H9 (cell line): ENCODE data around the gene CABCOCO1. TPM values are rescaled to one million over a fixed set of nuclear protein-coding genes. Genes with fewer than 3 reads are reported as not detected.

Experiments used
- DNase-seq: peaks from one replicate; pipeline ENCODE4 v3.0.0-alpha.2; 2017
- H2AFZ ChIP-seq: one replicate; pipeline ENCODE4 v1.6.1; 2013; ENCODE audit warnings: mild to moderate bottlenecking, low read length, control low read depth, moderate library complexity
- H2AK5ac ChIP-seq: 2 replicates; pipeline ENCODE4 v1.6.1; 2013; ENCODE audit warnings: low read length, control low read depth, mixed read lengths; ENCODE audit not compliant: insufficient read length
- H2BK120ac ChIP-seq: one replicate; pipeline ENCODE4 v1.6.1; 2013; ENCODE audit warnings: low read depth, mild to moderate bottlenecking, low read length, control low read depth, inconsistent platforms; ENCODE audit not compliant: poor library complexity, severe bottlenecking
- H2BK12ac ChIP-seq: 2 replicates; pipeline ENCODE4 v1.6.1; 2013; ENCODE audit warnings: low read length, control low read depth, mixed read lengths, low read depth; ENCODE audit not compliant: insufficient read length
- H2BK15ac ChIP-seq: 2 replicates; pipeline ENCODE4 v1.6.1; 2013; ENCODE audit warnings: low read depth, low read length, control low read depth
- H2BK20ac ChIP-seq: one replicate; pipeline ENCODE4 v1.6.1; 2013; ENCODE audit warnings: low read depth, mild to moderate bottlenecking, low read length, control low read depth, inconsistent platforms; ENCODE audit not compliant: poor library complexity, severe bottlenecking
- H2BK5ac ChIP-seq: 2 replicates; pipeline ENCODE4 v1.6.1; 2013; ENCODE audit warnings: low read length, control low read depth, mixed read lengths; ENCODE audit not compliant: insufficient read length
- H3K14ac ChIP-seq: 2 replicates; pipeline ENCODE4 v1.6.1; 2013; ENCODE audit warnings: low read length, control low read depth; ENCODE audit not compliant: insufficient read depth
- H3K18ac ChIP-seq: 2 replicates; pipeline ENCODE4 v1.6.1; 2013; ENCODE audit warnings: low read depth, mild to moderate bottlenecking, mixed read lengths, low read length, control low read depth; ENCODE audit not compliant: insufficient read length
- H3K23ac ChIP-seq: 2 replicates; pipeline ENCODE4 v1.6.1; 2013; ENCODE audit warnings: low read length, control low read depth, mixed read lengths, low read depth; ENCODE audit not compliant: insufficient read length
- H3K23me2 ChIP-seq: 2 replicates; pipeline ENCODE4 v1.6.1; 2013; ENCODE audit warnings: low read depth, mild to moderate bottlenecking, mixed read lengths, low read length, control low read depth; ENCODE audit not compliant: insufficient read length, poor library complexity, severe bottlenecking
- H3K27ac ChIP-seq: 2 replicates; pipeline ENCODE4 v1.5.1; 2013; ENCODE audit warnings: low read length, control low read depth, mixed read lengths, low read depth; ENCODE audit not compliant: insufficient read length
- H3K27me3 ChIP-seq: 2 replicates; pipeline ENCODE4 v1.6.1; 2013; ENCODE audit warnings: low read length, control low read depth, inconsistent platforms; ENCODE audit not compliant: insufficient read depth
- H3K4ac ChIP-seq: 2 replicates; pipeline ENCODE4 v1.6.1; 2013; ENCODE audit warnings: low read depth, mild to moderate bottlenecking, control low read depth, inconsistent platforms, low read length, moderate library complexity
- H3K4me1 ChIP-seq: 2 replicates; pipeline ENCODE4 v1.6.1; 2013; ENCODE audit warnings: low read length, control low read depth, inconsistent platforms; ENCODE audit not compliant: insufficient read depth
- H3K4me2 ChIP-seq: 2 replicates; pipeline ENCODE4 v1.6.1; 2013; ENCODE audit warnings: low read length, control low read depth, mixed read lengths; ENCODE audit not compliant: insufficient read length, insufficient read depth
- H3K56ac ChIP-seq: 2 replicates; pipeline ENCODE4 v1.6.1; 2013; ENCODE audit warnings: low read depth, mild to moderate bottlenecking, mixed read lengths, low read length, control low read depth; ENCODE audit not compliant: insufficient read length
- H3K79me1 ChIP-seq: 2 replicates; pipeline ENCODE4 v1.6.1; 2013; ENCODE audit warnings: low read depth, mild to moderate bottlenecking, moderate library complexity, low read length, control low read depth, inconsistent platforms; ENCODE audit not compliant: insufficient read depth, poor library complexity, severe bottlenecking
- H3K79me2 ChIP-seq: 2 replicates; pipeline ENCODE4 v1.6.1; 2013; ENCODE audit warnings: low read length, control low read depth, inconsistent platforms; ENCODE audit not compliant: insufficient read depth
- H3K9ac ChIP-seq: 2 replicates; pipeline ENCODE4 v1.6.1; 2013; ENCODE audit warnings: low read length, control low read depth, mixed read lengths; ENCODE audit not compliant: insufficient read length; ENCODE audit errors: extremely low read depth
- H3K9me3 ChIP-seq: one replicate; pipeline ENCODE4 v1.6.1; 2013; ENCODE audit warnings: low read depth, low read length, inconsistent platforms; ENCODE audit not compliant: control insufficient read depth
- H3T11ph ChIP-seq: one replicate; pipeline ENCODE4 v1.6.1; 2013; ENCODE audit warnings: mild to moderate bottlenecking, low read length, control low read depth, inconsistent platforms
- H4K20me1 ChIP-seq: one replicate; pipeline ENCODE4 v1.6.1; 2013; ENCODE audit not compliant: control insufficient read depth, insufficient read length, insufficient read depth
- H4K5ac ChIP-seq: 2 replicates; pipeline ENCODE4 v1.6.1; 2013; ENCODE audit warnings: low read depth, mild to moderate bottlenecking, mixed read lengths, low read length, control low read depth; ENCODE audit not compliant: insufficient read length
- H4K8ac ChIP-seq: replicated peaks from 2 replicates; pipeline ENCODE4 v1.6.1; 2013; ENCODE audit warnings: low read length, control low read depth, mixed read lengths, low read depth; ENCODE audit not compliant: insufficient read length
- H4K91ac ChIP-seq: 2 replicates; pipeline ENCODE4 v1.6.1; 2013; ENCODE audit warnings: low read depth, mild to moderate bottlenecking, moderate library complexity, mixed read lengths, low read length, control low read depth; ENCODE audit not compliant: insufficient read length
- H3K27ac Mint-ChIP-seq, 3 experiments: 2 replicates in 2 of 3; 3 replicates in 1 of 3; pipeline ENCODE4 v1.8.0; 2020 to 2021; ENCODE audit warnings: mixed read lengths in 3 of 3, mild to moderate bottlenecking in 1 of 3, moderate library complexity in 1 of 3
- H3K27me3 Mint-ChIP-seq: 2 replicates; pipeline ENCODE4 v1.8.0; 2021; ENCODE audit warnings: low read depth, mild to moderate bottlenecking, moderate library complexity, mixed read lengths
- H3K36me3 Mint-ChIP-seq, 3 experiments: 2 replicates in 2 of 3; 3 replicates in 1 of 3; pipeline ENCODE4 v1.8.0; 2020 to 2021; ENCODE audit warnings: low read depth in 3 of 3, mixed read lengths in 3 of 3; ENCODE audit not compliant: insufficient read depth in 1 of 3
- H3K4me1 Mint-ChIP-seq, 2 experiments: 2 replicates each; pipeline ENCODE4 v1.8.0; 2020; ENCODE audit warnings: mixed read lengths in 2 of 2
- H3K4me3 Mint-ChIP-seq, 2 experiments: 2 replicates in 1 of 2; 3 replicates in 1 of 2; pipeline ENCODE4 v1.8.0; 2020 to 2021; ENCODE audit warnings: mild to moderate bottlenecking in 2 of 2, mixed read lengths in 2 of 2, moderate library complexity in 1 of 2
- H3K9me3 Mint-ChIP-seq, 2 experiments: 2 replicates in 1 of 2; 3 replicates in 1 of 2; pipeline ENCODE4 v1.8.0; 2020; ENCODE audit warnings: mild to moderate bottlenecking in 2 of 2, mixed read lengths in 2 of 2, moderate library complexity in 1 of 2
- WGBS: extraction: QIAGEN DNeasy Blood & Tissue Kit; methylation state at CpG from one replicate; pipeline ENCODE4 v1.1.7; 2013; ENCODE audit warnings: missing lambda C conversion rate, low lambda C conversion rate, mixed read lengths; ENCODE audit not compliant: insufficient read length; ENCODE audit errors: extremely low coverage; 5-methylcytosine and 5-hydroxymethylcytosine counted together
- total RNA-seq: library from RNA; stranded (reverse); gene quantifications from 2 replicates; pipeline ENCODE4 v1.2.1, GENCODE V29; 2021
- TF ChIP-seq, protein P1 (sequence below): fragments of 200-600 bp; sonication (generic); conservative IDR thresholded peaks from 3 replicates; pipeline ENCODE4 v1.8.0; 2021; ENCODE audit warnings: antibody characterized with exemption, mild to moderate bottlenecking

CABCOCO1 gene
- total RNA-seq, 1 experiment from 2014 or later: not detected

DNA sequence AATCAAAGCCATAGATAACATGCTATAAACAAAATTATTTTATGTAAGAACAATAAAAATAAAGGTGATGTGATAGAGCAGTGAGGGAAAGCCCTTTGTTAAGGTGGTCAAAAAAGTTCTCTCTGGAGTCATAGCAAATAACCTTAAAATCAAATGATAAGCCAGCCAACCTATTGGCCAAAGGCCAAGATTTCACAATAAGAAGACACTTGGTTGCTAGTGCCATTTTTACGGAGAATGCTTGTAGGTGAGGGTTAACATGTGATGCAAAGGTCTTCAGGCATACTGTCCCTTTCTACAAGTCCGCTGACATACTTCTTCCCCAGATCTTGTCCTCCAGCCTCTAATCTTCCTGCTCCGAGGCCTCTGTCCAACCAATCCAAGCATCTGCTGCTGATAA, 140.5 kb downstream of the CABCOCO1 start:
- Mint-ChIP-seq H3K9me3 (no peaks in the 10 kb centered on the region), H3K27me3 (no peaks in the 10 kb centered on the region; the same call in 1 of the 2 replicates), H3K4me1 (no peaks in the 10 kb centered on the region), H3K36me3 (no peaks in the 10 kb centered on the region), H3K27ac (no peak overlapping the region), H3K4me3 (no peak overlapping the region)
- Histone ChIP-seq H3K27ac (no peak overlapping the region), H3K23me2 (no peaks in the 10 kb centered on the region), H3K4me1 (no peaks in the 10 kb centered on the region), H2BK20ac (no peak overlapping the region), H2AFZ (no peak overlapping the region), H4K8ac (no peak overlapping the region), H3K4ac (no peak overlapping the region), H3K79me2 (no peaks in the 10 kb centered on the region), H2BK15ac (no peak overlapping the region), H3K79me1 (no peaks in the 10 kb centered on the region), H4K91ac (no peak overlapping the region), H4K5ac (no peak overlapping the region), H3K9me3 (no peaks in the 10 kb centered on the region), H3T11ph (no peak overlapping the region), H2BK5ac (no peak overlapping the region), H3K56ac (no peak overlapping the region), H3K18ac (no peak overlapping the region), H2AK5ac (no peak overlapping the region), H4K20me1 (no peaks in the 10 kb centered on the region), H2BK12ac (no peak overlapping the region), H3K9ac (no peak overlapping the region), H2BK120ac (no peak overlapping the region), H3K4me2 (no peak overlapping the region), H3K27me3 (no peaks in the 10 kb centered on the region), H3K23ac (no peak overlapping the region), H3K14ac (no peak overlapping the region)
- TF ChIP-seq, protein P1, sequence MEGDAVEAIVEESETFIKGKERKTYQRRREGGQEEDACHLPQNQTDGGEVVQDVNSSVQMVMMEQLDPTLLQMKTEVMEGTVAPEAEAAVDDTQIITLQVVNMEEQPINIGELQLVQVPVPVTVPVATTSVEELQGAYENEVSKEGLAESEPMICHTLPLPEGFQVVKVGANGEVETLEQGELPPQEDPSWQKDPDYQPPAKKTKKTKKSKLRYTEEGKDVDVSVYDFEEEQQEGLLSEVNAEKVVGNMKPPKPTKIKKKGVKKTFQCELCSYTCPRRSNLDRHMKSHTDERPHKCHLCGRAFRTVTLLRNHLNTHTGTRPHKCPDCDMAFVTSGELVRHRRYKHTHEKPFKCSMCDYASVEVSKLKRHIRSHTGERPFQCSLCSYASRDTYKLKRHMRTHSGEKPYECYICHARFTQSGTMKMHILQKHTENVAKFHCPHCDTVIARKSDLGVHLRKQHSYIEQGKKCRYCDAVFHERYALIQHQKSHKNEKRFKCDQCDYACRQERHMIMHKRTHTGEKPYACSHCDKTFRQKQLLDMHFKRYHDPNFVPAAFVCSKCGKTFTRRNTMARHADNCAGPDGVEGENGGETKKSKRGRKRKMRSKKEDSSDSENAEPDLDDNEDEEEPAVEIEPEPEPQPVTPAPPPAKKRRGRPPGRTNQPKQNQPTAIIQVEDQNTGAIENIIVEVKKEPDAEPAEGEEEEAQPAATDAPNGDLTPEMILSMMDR: no peak
- DNase-seq: no peak
- no CpG with 5 or more reads among the region's 3 CpGs for WGBS
